Measurements from ENCODE around the gene HOXD11.

The HOXD11 gene

GRCh38 chr2:176081376-176081836 lies 25.7 kb upstream of the HOXD11 start:
- DNase-seq (ENCODE audit: low spot score): no peak

GRCh38 chr2:176081837-176082524 lies 25.1 kb upstream of the HOXD11 start:
- DNase-seq (ENCODE audit: low spot score): no peak

DNA sequence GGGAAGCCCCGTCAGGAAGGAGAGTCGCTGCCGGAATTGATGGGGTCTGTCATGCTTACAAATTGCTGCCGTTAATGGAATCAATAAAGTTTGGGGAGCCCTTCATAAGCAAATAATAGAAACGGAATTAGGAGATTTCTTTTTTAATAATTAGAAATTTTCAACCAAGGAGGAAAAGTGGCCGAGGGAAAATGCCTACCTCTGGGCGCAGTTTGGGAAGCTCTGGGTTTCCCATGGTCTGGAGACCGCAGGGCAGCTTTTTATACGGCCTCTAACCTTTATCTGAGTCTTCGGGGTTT lies 24.6 kb upstream of the HOXD11 start:
- DNase-seq (ENCODE audit: low spot score): no peak

- no peak for DNase-seq (ENCODE audit: low spot score)
Measured at GRCh38 chr2:176082824-176083751, 24.0 kb upstream of the HOXD11 start.

GRCh38 chr2:176083796-176084261 lies 23.3 kb upstream of the HOXD11 start, which contains the start of gene EVX2:
Gene EVX2 (minus strand): TSS chr2:176083962. CDS start chr2:176083776, 186 bp downstream.
- DNase-seq (ENCODE audit: low spot score): no peak

GRCh38 chr2:176084611-176085119 lies 22.4 kb upstream of the HOXD11 start:
- DNase-seq (ENCODE audit: low spot score): no peak

- no peak for DNase-seq (ENCODE audit: low spot score)
Measured at GRCh38 chr2:176085120-176085788, 21.8 kb upstream of the HOXD11 start.

- DNase-seq (ENCODE audit: low spot score): peak; percentile 44
Measured at GRCh38 chr2:176085861-176086771, 21.0 kb upstream of the HOXD11 start.

DNA sequence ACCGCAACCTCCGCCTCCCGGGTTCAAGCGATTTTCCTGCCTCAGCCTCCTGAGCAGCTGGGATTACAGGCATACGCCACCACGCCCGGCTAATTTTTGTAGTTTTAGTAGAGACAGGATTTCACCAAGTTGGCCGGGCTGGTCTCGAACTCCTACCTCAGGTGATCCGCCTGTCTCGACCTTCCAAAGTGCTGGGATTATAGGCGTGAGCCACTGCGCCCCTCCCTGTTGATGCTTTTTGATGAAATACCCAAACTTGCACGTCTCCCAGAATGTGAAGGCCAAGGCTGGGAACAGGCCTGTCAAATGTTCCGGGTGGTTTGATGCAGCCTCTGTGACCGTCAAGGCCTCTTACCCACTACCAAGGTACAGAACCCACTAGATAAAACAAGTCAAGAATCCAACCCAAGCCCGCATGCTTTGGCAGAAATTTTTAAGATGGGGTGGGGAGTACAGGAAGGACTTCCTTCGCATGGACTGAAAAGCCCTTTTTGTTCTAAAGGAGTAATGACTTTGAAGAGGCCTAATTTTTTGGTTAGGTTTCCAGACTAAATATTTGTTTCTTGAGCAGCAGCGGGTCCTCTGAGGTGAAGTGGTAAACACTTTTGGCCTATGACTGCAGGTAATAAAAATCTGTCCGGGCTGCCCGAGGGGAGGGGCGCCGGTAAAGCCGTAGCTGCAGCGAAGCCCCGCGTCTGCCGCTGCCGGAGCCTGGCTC lies 19.6 kb upstream of the HOXD11 start:
- DNase-seq (ENCODE audit: low spot score): no peak

DNA sequence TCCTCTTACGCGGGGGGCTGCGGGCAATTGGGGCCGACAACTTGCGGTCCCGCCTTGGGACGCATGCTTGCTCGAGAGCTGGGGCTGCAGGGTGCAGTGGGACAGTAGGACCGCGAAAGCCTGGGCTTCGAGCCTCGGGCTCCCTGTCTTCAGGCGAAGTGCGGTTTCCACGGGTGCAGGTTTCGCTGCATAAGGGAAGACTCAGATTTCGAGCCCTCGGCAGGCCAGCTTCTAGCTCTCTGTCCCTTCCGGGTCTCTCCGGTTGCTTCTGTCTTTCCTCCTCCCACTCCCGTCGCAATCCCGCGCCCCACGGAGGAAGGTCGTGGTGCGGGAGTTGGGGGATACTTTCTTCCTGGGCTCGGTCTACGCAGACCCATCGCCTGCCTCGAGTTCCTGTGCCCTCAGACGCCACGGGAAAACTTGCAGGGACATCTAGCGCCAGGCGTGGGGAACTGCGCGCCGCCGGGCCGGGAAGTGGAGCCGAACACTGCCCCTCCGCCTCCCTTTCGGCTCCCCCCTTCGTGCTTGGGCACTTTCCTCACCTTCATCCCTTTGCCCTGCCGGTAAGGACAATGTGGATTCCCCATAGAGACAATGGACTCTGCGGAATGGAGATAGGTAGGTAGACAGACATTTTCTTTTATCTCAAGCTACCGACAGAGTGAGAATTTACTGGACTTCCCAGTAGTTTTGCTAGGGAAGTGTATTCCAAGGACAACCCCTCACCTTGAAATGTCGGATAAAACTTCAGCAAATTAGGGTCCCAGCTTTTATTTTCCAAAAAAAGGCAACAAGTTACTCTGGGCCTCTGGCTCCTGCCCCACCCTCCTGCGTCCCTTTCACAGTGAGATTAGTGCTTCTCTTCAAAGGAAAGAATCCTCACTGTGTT lies 18.8 kb upstream of the HOXD11 start:
- DNase-seq (ENCODE audit: low spot score): peak; percentile 26

GRCh38 chr2:176088937-176089842 lies 17.9 kb upstream of the HOXD11 start:
- DNase-seq (ENCODE audit: low spot score): no peak

GRCh38 chr2:176089843-176090395 lies 17.2 kb upstream of the HOXD11 start:
- no peak for DNase-seq (ENCODE audit: low spot score)

GRCh38 chr2:176090862-176091261 lies 16.2 kb upstream of the HOXD11 start:
- DNase-seq (ENCODE audit: low spot score): no peak

- no peak for DNase-seq (ENCODE audit: low spot score)
Measured at GRCh38 chr2:176091329-176092258, 15.5 kb upstream of the HOXD11 start.

DNA sequence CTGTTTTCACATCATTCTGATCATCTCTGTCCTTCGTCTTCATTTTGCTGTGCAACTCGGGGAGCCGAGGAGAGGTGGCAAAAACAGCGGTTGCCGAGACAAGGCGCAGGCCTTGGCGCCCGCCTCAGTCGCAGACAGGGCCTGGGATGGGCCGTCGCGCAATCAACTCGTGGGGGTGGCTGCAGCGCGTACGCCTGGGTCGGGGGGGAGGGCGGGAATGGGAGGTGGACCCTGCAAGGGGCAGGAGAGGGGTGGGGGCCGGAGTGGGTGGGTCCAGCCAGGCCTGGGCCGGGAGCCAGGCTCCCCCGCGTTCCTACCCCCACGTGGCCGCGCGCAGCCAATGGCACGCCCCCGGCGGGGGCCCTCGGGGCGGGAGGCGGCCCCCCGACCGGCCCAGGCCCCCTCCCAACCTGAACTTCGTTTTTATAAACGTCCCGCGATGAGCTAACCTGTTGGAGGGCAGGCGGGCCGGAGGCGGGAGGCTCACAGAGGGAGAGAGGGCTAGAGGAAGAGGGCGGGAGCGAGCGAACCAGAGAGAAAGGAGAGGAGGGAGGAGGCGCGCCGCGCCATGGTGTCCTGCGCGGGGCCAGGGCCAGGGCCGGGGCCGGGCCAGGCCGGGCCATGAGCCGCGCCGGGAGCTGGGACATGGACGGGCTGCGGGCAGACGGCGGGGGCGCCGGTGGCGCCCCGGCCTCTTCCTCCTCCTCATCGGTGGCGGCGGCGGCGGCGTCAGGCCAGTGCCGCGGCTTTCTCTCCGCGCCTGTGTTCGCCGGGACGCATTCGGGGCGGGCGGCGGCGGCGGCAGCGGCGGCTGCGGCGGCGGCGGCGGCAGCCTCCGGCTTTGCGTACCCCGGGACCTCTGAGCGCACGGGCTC lies 14.6 kb upstream of the HOXD11 start, which contains the start of gene HOXD13:
HOXD13 (plus strand) TSS at position 452 of the 875 bp plus-strand sequence; CDS start at position 622, 170 bp downstream.
- no peak for DNase-seq (ENCODE audit: low spot score)

All from pons (tissue), 1 donor.